K562 (cell line): ENCODE data around the gene HSPB7. TPM values are rescaled to one million over a fixed set of nuclear protein-coding genes. Genes with fewer than 3 reads are reported as not detected.

Experiments used
- CREB1 ChIP-seq, 2 experiments: sonication (generic) in 1 of 2; formaldehyde crosslinking in 1 of 2; IDR thresholded peaks; 2 replicates each; pipeline versions ENCODE4 v1.6.1 to v1.8.0; 2012 to 2022; ENCODE audit warnings: inconsistent platforms in 1 of 2, mild to moderate bottlenecking in 1 of 2, missing genetic modification reagents in 1 of 2, moderate library complexity in 1 of 2
- IRF2 ChIP-seq: sonication (generic); formaldehyde crosslinking; IDR thresholded peaks from 2 replicates; pipeline ENCODE4 v1.8.1; 2022; ENCODE audit warnings: mild to moderate bottlenecking, missing genetic modification reagents
- JUN ChIP-seq, 2 experiments: sonication (generic) in 1 of 2; formaldehyde crosslinking in 1 of 2; IDR thresholded peaks; 2 replicates each; pipeline versions ENCODE4 v1.6.1 to v1.8.0; 2012 to 2022; ENCODE audit warnings: borderline replicate concordance in 2 of 2, mild to moderate bottlenecking in 2 of 2, improper control_type of control experiment in 1 of 2, low read depth in 1 of 2, low read length in 1 of 2, missing genetic modification reagents in 1 of 2
- LCOR ChIP-seq: sonication (generic); formaldehyde crosslinking; IDR thresholded peaks from 2 replicates; pipeline ENCODE4 v1.8.0; 2022; ENCODE audit warnings: mild to moderate bottlenecking, missing genetic modification reagents
- NCOR1 ChIP-seq: fragments of 450-650 bp; IDR thresholded peaks from 2 replicates; pipeline ENCODE4 v1.6.1; 2016; ENCODE audit warnings: mild to moderate bottlenecking, moderate library complexity
- NRF1 ChIP-seq, 2 experiments: fragments of 450-650 bp; IDR thresholded peaks in 1 of 2; conservative IDR thresholded peaks in 1 of 2; 2 replicates each; pipeline ENCODE4 v1.6.1; 2014; ENCODE audit warnings: mild to moderate bottlenecking in 2 of 2
- RBM14 ChIP-seq: fragments of 200-400 bp; formaldehyde crosslinking; IDR thresholded peaks from 2 replicates; pipeline ENCODE4 v1.6.1; 2018; ENCODE audit warnings: low read depth, mild to moderate bottlenecking, low read length, moderate library complexity, borderline replicate concordance; ENCODE audit not compliant: insufficient read depth
- RCOR1 ChIP-seq, 2 experiments: IDR thresholded peaks; 2 replicates each; pipeline ENCODE4 v1.6.1; 2012; ENCODE audit warnings: low read depth in 2 of 2, low read length in 2 of 2, borderline replicate concordance in 1 of 2, improper control_type of control experiment in 1 of 2
- SMARCB1 ChIP-seq: IDR thresholded peaks from 2 replicates; pipeline ENCODE4 v1.6.1; 2011; ENCODE audit warnings: improper control_type of control experiment, low read depth; ENCODE audit not compliant: insufficient read length
- SREBF1 ChIP-seq: fragments of 150-350 bp; IDR thresholded peaks from 2 replicates; pipeline ENCODE4 v1.6.1; 2014; ENCODE audit warnings: antibody characterized with exemption, low read depth, low read length, borderline replicate concordance
- TARDBP ChIP-seq: fragments of 450-650 bp; IDR thresholded peaks from 2 replicates; pipeline ENCODE4 v1.6.1; 2016
- TBP ChIP-seq: optimal IDR thresholded peaks from 2 replicates; pipeline ENCODE3; 2011; ENCODE audit warnings: low read depth, low read length, improper control_type of control experiment
- TCF7 ChIP-seq: sonication (generic); IDR thresholded peaks from 2 replicates; pipeline ENCODE4 v1.6.1; 2016; ENCODE audit warnings: antibody characterized with exemption, borderline replicate concordance
- TCFL5 ChIP-seq: fragments of 250-450 bp; sonication (Bioruptor Pico); conservative IDR thresholded peaks from 2 replicates; pipeline ENCODE4 v1.6.1; 2021; ENCODE audit warnings: mild to moderate bottlenecking, moderate library complexity, matching md5 sums
- TEAD4 ChIP-seq, 2 experiments: sonication (generic) in 1 of 2; formaldehyde crosslinking in 1 of 2; IDR thresholded peaks; 2 replicates each; pipeline versions ENCODE4 v1.6.1 to v1.8.0; 2012 to 2022; ENCODE audit warnings: borderline replicate concordance in 1 of 2, inconsistent platforms in 1 of 2, low read length in 1 of 2, mild to moderate bottlenecking in 1 of 2, missing genetic modification reagents in 1 of 2
- THRAP3 ChIP-seq: fragments of 450-650 bp; IDR thresholded peaks from 2 replicates; pipeline ENCODE4 v1.6.1; 2016; ENCODE audit warnings: mild to moderate bottlenecking, inconsistent platforms, borderline replicate concordance
- polyA plus RNA-seq, 8 experiments: library from polyadenylated mRNA; depleted of rRNA in 4 of 8; stranded (reverse) in 5 of 8; unstranded in 3 of 8; fragments of >200 nt; fragmentation: Nextera tagmentation in 2 of 8; fragmentation: Illumina TruSeq in 1 of 8; extraction: Ambion mirVana in 2 of 8; extraction: Trizol in 1 of 8; gene quantifications; 2 replicates each; pipeline versions ENCODE4 v1.2.1 to v1.2.3, GENCODE V29; 2011 to 2014; ENCODE audit warnings: inconsistent platforms in 1 of 8, missing spikeins in 1 of 8
- total RNA-seq, 7 experiments: library from RNA; depleted of rRNA in 6 of 7; stranded (reverse); fragments of >200 nt in 6 of 7; fragmentation: Illumina TruSeq in 2 of 7; extraction: Trizol in 2 of 7; gene quantifications; 2 replicates each; pipeline versions ENCODE4 v1.2.1 to v1.2.3, GENCODE V29; 2011 to 2021; ENCODE audit warnings: low replicate concordance in 1 of 7
- TF ChIP-seq, protein P1 (sequence below): fragments of 450-650 bp; IDR thresholded peaks from 2 replicates; pipeline ENCODE4 v1.6.1; 2016
- TF ChIP-seq, protein P2 (sequence below): fragments of 450-650 bp; conservative IDR thresholded peaks from 2 replicates; pipeline ENCODE4 v1.6.1; 2016; ENCODE audit warnings: missing genetic modification characterization, low read depth, mild to moderate bottlenecking, missing compliant biosample characterization, moderate library complexity
- TF ChIP-seq, protein P3 (sequence below): fragments of 200-800 bp; sonication (Bioruptor generic); IDR thresholded peaks from 2 replicates; pipeline ENCODE4 v1.6.1; 2017; ENCODE audit warnings: missing genetic modification characterization, missing compliant biosample characterization
- TF ChIP-seq, protein P4 (sequence below): fragments of 450-650 bp; IDR thresholded peaks from 2 replicates; pipeline ENCODE4 v1.6.1; 2016; ENCODE audit warnings: mild to moderate bottlenecking

HSPB7 gene
- total and polyA plus RNA-seq, 9 of the 15 experiments (the other 6 are each of a cell fraction or from before 2014, with no cell fraction given), result 0.05 to 0.19 (median 0.07) TPM; not detected in 6

DNA sequence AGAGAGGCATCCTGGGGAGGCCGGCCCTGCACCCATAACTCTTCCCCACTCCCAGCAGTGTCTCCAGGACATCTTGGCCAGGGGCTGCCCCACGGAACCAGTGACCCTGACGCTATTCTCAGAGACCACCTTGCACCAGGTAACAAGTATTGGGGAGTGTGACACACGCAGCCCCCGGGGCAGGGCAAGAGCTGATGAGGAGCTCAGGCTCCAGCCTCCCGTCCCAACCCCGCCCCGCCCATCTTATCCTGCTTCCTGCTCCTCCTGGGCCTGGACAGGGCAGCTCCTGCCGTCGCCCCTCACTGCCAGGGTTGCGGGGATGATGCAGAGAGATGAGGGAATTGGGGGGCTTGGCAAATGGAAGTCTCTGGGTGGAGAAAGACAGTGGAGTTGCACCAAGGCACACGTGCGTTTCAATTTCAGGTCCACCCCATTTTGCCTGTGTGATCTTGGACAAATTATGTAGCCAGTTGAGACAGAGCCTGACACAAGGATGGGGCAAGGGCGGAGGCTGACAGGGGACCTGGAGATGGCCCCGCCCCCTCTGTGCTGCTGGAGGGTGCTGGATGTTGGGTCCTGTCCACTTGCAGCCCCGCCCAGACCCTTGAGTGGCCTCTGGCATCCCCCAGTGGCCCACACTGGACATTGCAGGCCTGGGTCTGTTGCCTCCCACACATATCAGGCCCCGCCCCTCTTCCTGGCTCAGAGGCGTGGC lies 14.7 kb upstream of the HSPB7 start (continued):
- TF ChIP-seq LCOR (CRISPR knock-in tag), result peak; percentile 50; the same call in 1 of the 2 replicates
- TF ChIP-seq, protein P1, sequence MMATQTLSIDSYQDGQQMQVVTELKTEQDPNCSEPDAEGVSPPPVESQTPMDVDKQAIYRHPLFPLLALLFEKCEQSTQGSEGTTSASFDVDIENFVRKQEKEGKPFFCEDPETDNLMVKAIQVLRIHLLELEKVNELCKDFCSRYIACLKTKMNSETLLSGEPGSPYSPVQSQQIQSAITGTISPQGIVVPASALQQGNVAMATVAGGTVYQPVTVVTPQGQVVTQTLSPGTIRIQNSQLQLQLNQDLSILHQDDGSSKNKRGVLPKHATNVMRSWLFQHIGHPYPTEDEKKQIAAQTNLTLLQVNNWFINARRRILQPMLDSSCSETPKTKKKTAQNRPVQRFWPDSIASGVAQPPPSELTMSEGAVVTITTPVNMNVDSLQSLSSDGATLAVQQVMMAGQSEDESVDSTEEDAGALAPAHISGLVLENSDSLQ, result peak; percentile 64
- no peak for TF ChIP-seq NCOR1
- peak; percentile 29 to 49; a peak in 3 of 4 replicates for TF ChIP-seq NRF1 (conservative IDR thresholded peaks at IDR 0.05 in 1 of 2, IDR thresholded peaks at IDR 0.05 in 1 of 2)
- TF ChIP-seq TARDBP, result peak; percentile 78; the same call in 1 of the 2 replicates
- no peak for TF ChIP-seq TCFL5
- TF ChIP-seq SREBF1, result 0 out of 2 replicates have a peak, but pooled peaks have one; percentile 19
- TF ChIP-seq JUN (IDR thresholded peaks at IDR 0.05; ENCODE audit: borderline replicate concordance, low read depth, low read length), result peak; percentile 44; the same call in 1 of the 2 replicates
- TF ChIP-seq JUN (CRISPR knock-in tag; IDR thresholded peaks at IDR 0.05; ENCODE audit: borderline replicate concordance), result no peak
- TF ChIP-seq RBM14, result no peak
- TF ChIP-seq SMARCB1, result no peak
- TF ChIP-seq IRF2 (CRISPR knock-in tag), result no peak
- TF ChIP-seq RCOR1 (IDR thresholded peaks at IDR 0.05; ENCODE audit: borderline replicate concordance in 1 of 2, low read depth in 2 of 2, low read length in 2 of 2), result peak; percentile 45 to 78
- TF ChIP-seq, protein P2, sequence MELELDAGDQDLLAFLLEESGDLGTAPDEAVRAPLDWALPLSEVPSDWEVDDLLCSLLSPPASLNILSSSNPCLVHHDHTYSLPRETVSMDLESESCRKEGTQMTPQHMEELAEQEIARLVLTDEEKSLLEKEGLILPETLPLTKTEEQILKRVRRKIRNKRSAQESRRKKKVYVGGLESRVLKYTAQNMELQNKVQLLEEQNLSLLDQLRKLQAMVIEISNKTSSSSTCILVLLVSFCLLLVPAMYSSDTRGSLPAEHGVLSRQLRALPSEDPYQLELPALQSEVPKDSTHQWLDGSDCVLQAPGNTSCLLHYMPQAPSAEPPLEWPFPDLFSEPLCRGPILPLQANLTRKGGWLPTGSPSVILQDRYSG (tag), result no peak
- TF ChIP-seq TBP, result peak; percentile 21
- no peak for TF ChIP-seq CREB1 (IDR thresholded peaks at IDR 0.05)
- peak; percentile 66; the same call in 1 of the 2 replicates for TF ChIP-seq CREB1 (CRISPR knock-in tag; IDR thresholded peaks at IDR 0.05)
- TF ChIP-seq, protein P3, sequence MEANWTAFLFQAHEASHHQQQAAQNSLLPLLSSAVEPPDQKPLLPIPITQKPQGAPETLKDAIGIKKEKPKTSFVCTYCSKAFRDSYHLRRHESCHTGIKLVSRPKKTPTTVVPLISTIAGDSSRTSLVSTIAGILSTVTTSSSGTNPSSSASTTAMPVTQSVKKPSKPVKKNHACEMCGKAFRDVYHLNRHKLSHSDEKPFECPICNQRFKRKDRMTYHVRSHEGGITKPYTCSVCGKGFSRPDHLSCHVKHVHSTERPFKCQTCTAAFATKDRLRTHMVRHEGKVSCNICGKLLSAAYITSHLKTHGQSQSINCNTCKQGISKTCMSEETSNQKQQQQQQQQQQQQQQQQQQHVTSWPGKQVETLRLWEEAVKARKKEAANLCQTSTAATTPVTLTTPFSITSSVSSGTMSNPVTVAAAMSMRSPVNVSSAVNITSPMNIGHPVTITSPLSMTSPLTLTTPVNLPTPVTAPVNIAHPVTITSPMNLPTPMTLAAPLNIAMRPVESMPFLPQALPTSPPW, result peak; percentile 78
- peak; percentile 55 for TF ChIP-seq TEAD4 (IDR thresholded peaks at IDR 0.05; ENCODE audit: low read length)
- TF ChIP-seq TEAD4 (CRISPR knock-in tag; IDR thresholded peaks at IDR 0.05; ENCODE audit: borderline replicate concordance), result no peak
- no peak for TF ChIP-seq THRAP3
- TF ChIP-seq, protein P4, sequence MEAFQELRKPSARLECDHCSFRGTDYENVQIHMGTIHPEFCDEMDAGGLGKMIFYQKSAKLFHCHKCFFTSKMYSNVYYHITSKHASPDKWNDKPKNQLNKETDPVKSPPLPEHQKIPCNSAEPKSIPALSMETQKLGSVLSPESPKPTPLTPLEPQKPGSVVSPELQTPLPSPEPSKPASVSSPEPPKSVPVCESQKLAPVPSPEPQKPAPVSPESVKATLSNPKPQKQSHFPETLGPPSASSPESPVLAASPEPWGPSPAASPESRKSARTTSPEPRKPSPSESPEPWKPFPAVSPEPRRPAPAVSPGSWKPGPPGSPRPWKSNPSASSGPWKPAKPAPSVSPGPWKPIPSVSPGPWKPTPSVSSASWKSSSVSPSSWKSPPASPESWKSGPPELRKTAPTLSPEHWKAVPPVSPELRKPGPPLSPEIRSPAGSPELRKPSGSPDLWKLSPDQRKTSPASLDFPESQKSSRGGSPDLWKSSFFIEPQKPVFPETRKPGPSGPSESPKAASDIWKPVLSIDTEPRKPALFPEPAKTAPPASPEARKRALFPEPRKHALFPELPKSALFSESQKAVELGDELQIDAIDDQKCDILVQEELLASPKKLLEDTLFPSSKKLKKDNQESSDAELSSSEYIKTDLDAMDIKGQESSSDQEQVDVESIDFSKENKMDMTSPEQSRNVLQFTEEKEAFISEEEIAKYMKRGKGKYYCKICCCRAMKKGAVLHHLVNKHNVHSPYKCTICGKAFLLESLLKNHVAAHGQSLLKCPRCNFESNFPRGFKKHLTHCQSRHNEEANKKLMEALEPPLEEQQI, result no peak
- 0 out of 2 replicates have a peak, but pooled peaks have one; percentile 32 for TF ChIP-seq TCF7
